Subcutaneous adipose tissue (tissue), 4 donors: ENCODE results near the gene RTP3. TPM values are rescaled to one million over a fixed set of nuclear protein-coding genes. Genes with fewer than 3 reads are reported as not detected.

Experiments used
- total RNA-seq, 4 donors: library from RNA; depleted of rRNA; stranded (reverse); fragments of >200 nt; gene quantifications; one replicate each; pipeline ENCODE4 v1.1.0, GENCODE V29; 2016
- TF ChIP-seq, protein P1 (sequence below): fragments of 450-650 bp; IDR thresholded peaks from one replicate; pipeline ENCODE4 v1.5.1; 2016; ENCODE audit warnings: low read depth, mild to moderate bottlenecking, control low read depth, antibody characterized with exemption, moderate library complexity

RTP3 gene
- total RNA-seq, 4 donors from 2014 or later, result not detected

DNA sequence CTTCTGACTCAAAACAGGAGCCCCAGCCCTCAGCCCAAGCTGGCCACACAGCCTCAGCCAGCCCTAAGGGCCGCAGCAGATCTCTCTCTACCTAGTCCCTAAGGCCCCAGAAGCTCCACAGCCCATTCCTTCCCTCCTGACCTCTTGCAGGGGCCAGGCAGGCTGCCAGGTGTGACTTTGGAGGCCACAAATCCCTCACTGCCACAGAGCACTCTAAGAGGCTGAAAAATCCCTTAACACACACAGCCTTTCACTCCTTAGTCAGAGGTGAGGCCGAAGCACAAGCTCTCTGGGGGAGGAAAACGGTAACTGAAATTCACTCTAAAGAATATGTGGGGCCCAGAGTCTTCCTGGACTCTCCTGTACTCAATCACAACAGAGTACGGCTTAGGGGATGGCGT is 45.0 kb downstream of the RTP3 start:
- TF ChIP-seq, protein P1, sequence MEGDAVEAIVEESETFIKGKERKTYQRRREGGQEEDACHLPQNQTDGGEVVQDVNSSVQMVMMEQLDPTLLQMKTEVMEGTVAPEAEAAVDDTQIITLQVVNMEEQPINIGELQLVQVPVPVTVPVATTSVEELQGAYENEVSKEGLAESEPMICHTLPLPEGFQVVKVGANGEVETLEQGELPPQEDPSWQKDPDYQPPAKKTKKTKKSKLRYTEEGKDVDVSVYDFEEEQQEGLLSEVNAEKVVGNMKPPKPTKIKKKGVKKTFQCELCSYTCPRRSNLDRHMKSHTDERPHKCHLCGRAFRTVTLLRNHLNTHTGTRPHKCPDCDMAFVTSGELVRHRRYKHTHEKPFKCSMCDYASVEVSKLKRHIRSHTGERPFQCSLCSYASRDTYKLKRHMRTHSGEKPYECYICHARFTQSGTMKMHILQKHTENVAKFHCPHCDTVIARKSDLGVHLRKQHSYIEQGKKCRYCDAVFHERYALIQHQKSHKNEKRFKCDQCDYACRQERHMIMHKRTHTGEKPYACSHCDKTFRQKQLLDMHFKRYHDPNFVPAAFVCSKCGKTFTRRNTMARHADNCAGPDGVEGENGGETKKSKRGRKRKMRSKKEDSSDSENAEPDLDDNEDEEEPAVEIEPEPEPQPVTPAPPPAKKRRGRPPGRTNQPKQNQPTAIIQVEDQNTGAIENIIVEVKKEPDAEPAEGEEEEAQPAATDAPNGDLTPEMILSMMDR, result no peak

DNA sequence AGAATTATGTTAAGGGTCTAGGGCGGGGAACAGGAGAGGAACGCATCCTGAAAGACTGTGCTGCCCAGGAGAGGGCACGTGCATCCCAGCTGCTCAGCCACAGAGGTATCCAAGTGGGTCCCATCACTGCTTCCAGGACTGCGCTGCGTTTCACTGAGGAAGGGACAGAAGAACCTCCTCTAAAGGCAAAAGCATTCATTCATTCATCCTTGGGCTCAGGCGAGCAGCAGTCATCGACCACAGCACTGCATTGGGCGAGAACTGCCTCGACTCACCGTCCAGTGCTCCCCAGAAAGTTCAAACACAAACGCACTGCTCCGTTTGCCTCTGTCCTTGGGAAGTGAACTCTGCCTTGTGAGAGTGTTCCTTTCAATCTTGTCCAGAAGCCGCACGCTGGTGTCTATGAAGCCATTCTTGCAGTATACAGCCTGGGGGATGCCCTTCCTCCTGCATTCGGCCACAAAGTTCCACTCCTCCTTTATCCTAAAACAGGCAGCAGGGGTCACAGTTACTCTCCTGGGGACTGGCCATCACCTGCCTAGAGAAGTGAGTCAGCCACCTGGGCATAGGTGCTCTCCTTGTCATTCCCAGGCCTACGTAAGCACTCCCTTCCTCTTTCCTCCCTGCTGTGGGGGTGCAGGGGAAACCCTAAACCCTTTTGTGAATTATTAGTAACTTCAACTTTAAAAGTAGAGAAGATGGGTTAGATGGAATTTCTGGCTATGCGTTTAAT is 47.2 kb downstream of the RTP3 start:
- TF ChIP-seq, protein P1, result no peak

DNA sequence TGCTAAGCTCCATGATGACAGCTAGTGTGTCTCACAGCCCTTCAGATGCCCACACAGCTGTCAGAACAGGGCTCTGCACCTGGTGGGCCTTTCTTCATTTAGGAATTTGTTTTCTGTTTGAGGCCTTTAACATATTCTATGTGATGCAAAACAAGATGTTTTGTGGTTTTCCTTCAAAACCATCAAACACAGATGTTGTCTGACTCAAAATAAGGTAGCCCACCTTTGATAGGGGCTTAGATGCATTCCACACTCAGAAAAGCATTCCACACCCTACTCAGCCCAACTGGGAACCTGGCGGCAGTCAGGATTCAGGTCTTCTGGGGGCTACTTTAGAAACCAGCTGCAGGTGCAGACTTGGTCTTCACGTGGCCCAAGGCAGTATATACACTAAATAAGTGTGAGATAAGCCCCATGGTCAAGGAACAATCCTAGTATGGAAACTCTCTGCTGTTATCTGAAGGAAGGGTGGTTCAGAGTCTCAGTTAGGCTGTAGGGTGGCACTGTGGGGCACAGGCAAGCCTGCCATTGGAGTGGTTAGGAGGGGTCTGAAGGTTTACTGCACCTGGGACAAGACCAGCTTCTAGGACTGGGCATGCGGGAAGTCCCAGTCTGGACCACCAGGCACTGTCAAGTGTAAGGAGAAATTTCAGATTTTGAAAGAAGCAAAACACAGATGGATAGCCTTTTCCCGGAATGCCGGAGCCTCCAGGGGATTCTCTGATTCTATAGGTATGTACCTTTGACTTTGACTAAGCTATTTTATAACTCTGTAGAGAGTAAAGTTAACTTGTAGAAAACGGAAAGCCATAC is 48.2 kb downstream of the RTP3 start:
- TF ChIP-seq, protein P1, result no peak

DNA sequence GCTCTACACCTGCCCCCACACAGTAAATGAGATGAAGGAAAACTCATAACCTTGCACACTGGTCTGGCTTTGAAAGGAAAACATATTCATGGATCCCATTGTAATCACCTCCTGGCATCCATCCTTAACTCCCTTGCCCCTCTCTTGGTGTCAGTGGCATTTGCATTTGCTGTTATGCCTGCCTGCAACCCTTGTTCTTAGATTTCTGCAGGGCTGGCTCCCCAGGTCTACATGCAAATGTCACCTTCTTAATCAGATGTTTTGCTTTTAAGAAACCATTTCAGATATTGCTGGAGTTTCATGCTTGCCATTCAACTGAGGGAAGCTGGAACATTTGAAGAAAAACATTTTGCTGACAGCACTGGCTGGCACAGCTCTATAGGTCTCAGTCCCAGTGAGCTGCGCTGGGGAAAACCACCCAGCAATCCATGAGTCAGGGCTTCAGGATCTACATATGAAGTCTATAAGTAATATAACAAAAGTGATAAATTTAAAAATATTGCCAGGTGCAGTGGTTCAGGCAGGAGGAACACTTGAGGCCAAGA is 49.2 kb downstream of the RTP3 start:
- TF ChIP-seq, protein P1, result no peak

DNA sequence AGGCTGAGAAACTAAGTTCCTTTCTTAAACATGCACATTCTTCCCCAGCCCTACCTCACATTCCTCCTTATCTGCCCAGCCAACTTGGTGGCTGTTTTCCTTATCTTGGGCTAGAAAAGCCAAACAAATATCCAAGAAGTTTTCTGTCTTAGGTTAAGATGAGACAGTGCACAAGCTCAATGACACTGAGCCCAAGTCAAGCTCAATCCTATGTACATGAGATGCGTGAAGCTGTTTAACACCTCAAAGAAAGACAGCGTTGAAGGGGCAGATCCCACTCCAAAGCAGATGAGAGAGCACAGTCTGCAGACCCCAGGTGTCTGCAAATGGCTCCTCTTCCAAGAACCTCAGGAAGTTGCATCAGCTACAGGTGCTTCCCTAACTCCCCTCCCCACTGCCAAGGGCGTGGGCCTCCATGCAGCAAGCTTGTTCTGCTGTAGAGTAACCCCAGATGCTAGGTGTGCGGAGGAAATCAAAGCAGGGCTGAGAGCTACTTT is 51.7 kb downstream of the RTP3 start:
- TF ChIP-seq, protein P1, result no peak

DNA sequence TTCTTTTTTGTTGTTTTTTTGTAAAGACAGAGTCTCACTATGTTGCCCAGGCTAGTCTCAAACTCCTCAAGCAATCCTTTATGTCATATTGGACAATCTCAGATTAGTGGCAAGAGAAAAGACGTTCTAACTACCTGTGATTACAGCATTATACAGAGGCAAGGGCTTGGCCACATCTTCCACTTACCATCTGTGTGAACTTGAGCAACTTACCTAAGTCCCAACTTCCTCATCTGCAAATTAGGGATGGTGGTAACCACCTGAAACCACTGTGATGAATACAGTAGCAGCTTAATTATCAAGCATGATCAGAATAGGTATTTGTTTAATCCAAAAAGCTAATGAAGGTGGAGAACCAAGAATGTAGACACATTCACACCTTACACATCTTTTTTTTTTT is 52.2 kb downstream of the RTP3 start:
- TF ChIP-seq, protein P1, result no peak

Other genes with a start within 250 kb of the RTP3 start
- gene CCR2, start 143.9 kb upstream of the RTP3 start, total RNA-seq, result 1 to 10 TPM; 1.3 to 3.4 (median 1.8) TPM
- 10 to 100 TPM in 1 of 4 donors, under 1 TPM in 1, not detected in 2; 0.88 to 11.0 TPM for gene CCR5, start 127.0 kb upstream of the RTP3 start, total RNA-seq
- gene CCRL2, start 90.7 kb upstream of the RTP3 start, total RNA-seq, result 10 to 100 TPM in 2 of 4 donors, 1 to 10 TPM in 2; 4.1 to 27.2 (median 17.0) TPM
- 10 to 100 TPM in 2 of 4 donors, 1 to 10 TPM in 2; 1.2 to 17.9 (median 7.2) TPM for gene LTF, start 33.1 kb upstream of the RTP3 start, total RNA-seq
- 1 to 10 TPM; 1.1 to 7.7 (median 5.0) TPM for gene LRRC2, start 68.3 kb downstream of the RTP3 start, total RNA-seq
- not detected for gene FAM240A, start 114.5 kb downstream of the RTP3 start, total RNA-seq
- 10 to 100 TPM in 1 of 4 donors, 1 to 10 TPM in 3; 4.4 to 30.3 (median 7.8) TPM for gene ALS2CL, start 195.7 kb downstream of the RTP3 start, total RNA-seq
- gene TMIE, start 203.4 kb downstream of the RTP3 start, total RNA-seq, result under 1 TPM in 1 of 4 donors, not detected in 3; 0.88 TPM
- not detected for gene PRSS50, start 219.9 kb downstream of the RTP3 start, total RNA-seq